OCI-LY1 (cell line): ENCODE data around the gene RANBP10.

Experiments
- H2AFZ ChIP-seq: fragments of 200-600 bp; sonication (generic), shearing (Covaris generic); 2 replicates; pipeline ENCODE4 v1.6.0; 2014; ENCODE audit warnings: antibody characterized with exemption, mild to moderate bottlenecking, low read length
- H3F3A ChIP-seq: fragments of 200-600 bp; sonication (generic), shearing (Covaris generic); 2 replicates; pipeline ENCODE4 v1.6.0; 2014; ENCODE audit warnings: mild to moderate bottlenecking, antibody characterized with exemption, low read length, moderate library complexity; ENCODE audit not compliant: insufficient read depth
- H3K27ac ChIP-seq: fragments of 200-600 bp; sonication (generic); 2 replicates; pipeline ENCODE4 v1.5.1; 2014; ENCODE audit warnings: low read length, mixed run types, mild to moderate bottlenecking, low read depth; ENCODE audit not compliant: poor library complexity, severe bottlenecking
- H3K27me3 ChIP-seq: fragments of 200-600 bp; sonication (generic); 2 replicates; pipeline ENCODE4 v1.6.0; 2014; ENCODE audit warnings: antibody characterized with exemption, mild to moderate bottlenecking, low read length, moderate library complexity; ENCODE audit not compliant: insufficient read depth
- H3K36me3 ChIP-seq: fragments of 200-600 bp; sonication (generic); 2 replicates; pipeline ENCODE4 v1.6.1; 2014; ENCODE audit warnings: mild to moderate bottlenecking, antibody characterized with exemption, low read length, moderate library complexity, mixed read lengths; ENCODE audit not compliant: insufficient read depth
- H3K4me1 ChIP-seq: fragments of 200-600 bp; sonication (generic); 2 replicates; pipeline ENCODE4 v1.5.1; 2014; ENCODE audit warnings: mild to moderate bottlenecking, low read length, moderate library complexity; ENCODE audit not compliant: insufficient read depth, severe bottlenecking
- H3K4me2 ChIP-seq: fragments of 200-600 bp; sonication (generic), shearing (Covaris generic); 2 replicates; pipeline ENCODE4 v1.6.1; 2014; ENCODE audit warnings: low read length
- H3K4me3 ChIP-seq: fragments of 200-600 bp; sonication (generic); 2 replicates; pipeline ENCODE4 v1.5.1; 2014; ENCODE audit warnings: low read length, low read depth, mild to moderate bottlenecking, mixed read lengths; ENCODE audit not compliant: poor library complexity, severe bottlenecking
- H3K79me2 ChIP-seq: fragments of 200-600 bp; shearing (Covaris generic); 2 replicates; pipeline ENCODE4 v1.6.1; 2016; ENCODE audit warnings: mixed run types, low read length, mixed read lengths; ENCODE audit not compliant: insufficient read depth
- H3K9ac ChIP-seq: fragments of 200-600 bp; sonication (generic), shearing (Covaris generic); 2 replicates; pipeline ENCODE4 v1.6.1; 2014; ENCODE audit warnings: mild to moderate bottlenecking, low read length, mixed read lengths
- H3K9me2 ChIP-seq: fragments of 200-600 bp; sonication (generic), shearing (Covaris generic); 2 replicates; pipeline ENCODE4 v1.6.1; 2014; ENCODE audit warnings: low read depth, mild to moderate bottlenecking, low read length, mixed read lengths
- H3K9me3 ChIP-seq: fragments of 200-600 bp; shearing (Covaris generic); 2 replicates; pipeline ENCODE4 v1.6.1; 2014; ENCODE audit warnings: low read length, mixed read lengths
- H4K20me1 ChIP-seq: fragments of 200-600 bp; sonication (generic), shearing (Covaris generic); 2 replicates; pipeline ENCODE4 v1.6.0; 2016; ENCODE audit warnings: mild to moderate bottlenecking, low read length; ENCODE audit not compliant: insufficient read depth
- CTCF ChIP-seq: fragments of 200-600 bp; sonication (generic), shearing (Covaris generic); IDR thresholded peaks from 2 replicates; pipeline ENCODE4 v1.5.1; 2017; ENCODE audit warnings: mild to moderate bottlenecking, antibody characterized with exemption, low read length, moderate library complexity, mixed read lengths
- EZH2 ChIP-seq: fragments of 200-600 bp; sonication (generic), shearing (Covaris generic); IDR thresholded peaks from 2 replicates; pipeline ENCODE4 v1.8.0; 2017; ENCODE audit warnings: borderline replicate concordance, mixed run types, mild to moderate bottlenecking, antibody characterized with exemption, low read length, moderate library complexity, mixed read lengths

Gene RANBP10

GRCh38 chr16:67723911-67724305 is 82.5 kb downstream of the RANBP10 start:
- H3F3A ChIP-seq, result no peaks in the 10 kb centered on the region; the same call in 1 of the 2 replicates
- H3K36me3 ChIP-seq, result peaks cover 29% of the 10 kb centered on the region
- H3K27ac ChIP-seq, result no peak overlapping the region
- H3K9me2 ChIP-seq, result no peaks in the 10 kb centered on the region
- no peaks in the 10 kb centered on the region for H4K20me1 ChIP-seq
- no peak for TF ChIP-seq EZH2
- TF ChIP-seq CTCF, result no peak
- peaks cover 9% of the 10 kb centered on the region for H3K4me1 ChIP-seq
- no peaks in the 10 kb centered on the region; the same call in 1 of the 2 replicates for H3K79me2 ChIP-seq
- H3K9ac ChIP-seq, result no peak overlapping the region
- H3K27me3 ChIP-seq, result no peaks in the 10 kb centered on the region
- H2AFZ ChIP-seq, result no peak overlapping the region
- H3K9me3 ChIP-seq, result no peaks in the 10 kb centered on the region
- no peak overlapping the region for H3K4me2 ChIP-seq
- H3K4me3 ChIP-seq, result no peak overlapping the region

- Histone ChIP-seq H3K27ac (no peak overlapping the region), H3K4me1 (peaks cover 11% of the 10 kb centered on the region)
These were observed 83.0 kb downstream of the RANBP10 start for GRCh38 chr16:67723151-67723910.

GRCh38 chr16:67720236-67720635 is 86.1 kb downstream of the RANBP10 start:
- Histone ChIP-seq H3K4me1 (peaks cover 36% of the 10 kb centered on the region), H3K9ac (peak overlapping the region; percentile 81), H2AFZ (no peak overlapping the region), H3K36me3 (peaks cover under 1% of the 10 kb centered on the region; the same call in 1 of the 2 replicates), H3K27ac (peak overlapping the region; percentile 61), H3K27me3 (no peaks in the 10 kb centered on the region), H3K79me2 (peaks cover 34% of the 10 kb centered on the region), H3K4me3 (peak overlapping the region; percentile 83), H3K4me2 (peak overlapping the region; percentile 94), H4K20me1 (no peaks in the 10 kb centered on the region), H3F3A (no peaks in the 10 kb centered on the region; the same call in 1 of the 2 replicates), H3K9me3 (no peaks in the 10 kb centered on the region), H3K9me2 (no peaks in the 10 kb centered on the region)
- TF ChIP-seq EZH2 (no peak), CTCF (no peak)

More at GRCh38 chr16:67723151-67723910, 83.0 kb downstream of the RANBP10 start:
- Histone ChIP-seq H3K36me3 (peaks cover 25% of the 10 kb centered on the region), H2AFZ (no peak overlapping the region), H3K27me3 (no peaks in the 10 kb centered on the region), H3K4me2 (no peak overlapping the region), H3F3A (no peaks in the 10 kb centered on the region; the same call in 1 of the 2 replicates), H3K4me3 (no peak overlapping the region), H3K9ac (no peak overlapping the region), H3K79me2 (peaks cover 6% of the 10 kb centered on the region), H3K9me3 (no peaks in the 10 kb centered on the region), H4K20me1 (no peaks in the 10 kb centered on the region), H3K9me2 (no peaks in the 10 kb centered on the region)
- no peak for TF ChIP-seq EZH2
- TF ChIP-seq CTCF, result no peak
